WERI-Rb-1 (cell line): ENCODE data around the gene TFRC.

Experiments
- DNase-seq: peaks from one replicate; pipeline ENCODE4 v3.0.0-alpha.2; 2020
- H3K27ac ChIP-seq: fragments of 250-450 bp; sonication (Bioruptor Pico); 2 replicates; pipeline ENCODE4 v1.5.1; 2020; ENCODE audit warnings: mild to moderate bottlenecking, moderate library complexity
- H3K27me3 ChIP-seq: fragments of 250-450 bp; sonication (Bioruptor Pico); 2 replicates; pipeline ENCODE4 v1.5.1; 2021; ENCODE audit warnings: mild to moderate bottlenecking, low read depth, moderate library complexity; ENCODE audit not compliant: insufficient read depth, severe bottlenecking
- H3K36me3 ChIP-seq: fragments of 250-450 bp; sonication (Bioruptor Pico); 2 replicates; pipeline ENCODE4 v1.5.1; 2020; ENCODE audit warnings: mild to moderate bottlenecking, moderate library complexity
- H3K4me3 ChIP-seq: 2 replicates; pipeline ENCODE4 v1.5.1; 2011; ENCODE audit warnings: low read depth, mild to moderate bottlenecking, control low read depth, low read length
- H3K9me3 ChIP-seq: fragments of 250-450 bp; sonication (Bioruptor Pico); 2 replicates; pipeline ENCODE4 v1.5.1; 2021; ENCODE audit warnings: mild to moderate bottlenecking, moderate library complexity; ENCODE audit not compliant: severe bottlenecking
- TF ChIP-seq, protein P1 (sequence below): IDR thresholded peaks from 2 replicates; pipeline ENCODE4 v1.5.1; 2011; ENCODE audit warnings: low read depth, mild to moderate bottlenecking, control low read depth, inconsistent platforms, low read length

TFRC gene

DNA sequence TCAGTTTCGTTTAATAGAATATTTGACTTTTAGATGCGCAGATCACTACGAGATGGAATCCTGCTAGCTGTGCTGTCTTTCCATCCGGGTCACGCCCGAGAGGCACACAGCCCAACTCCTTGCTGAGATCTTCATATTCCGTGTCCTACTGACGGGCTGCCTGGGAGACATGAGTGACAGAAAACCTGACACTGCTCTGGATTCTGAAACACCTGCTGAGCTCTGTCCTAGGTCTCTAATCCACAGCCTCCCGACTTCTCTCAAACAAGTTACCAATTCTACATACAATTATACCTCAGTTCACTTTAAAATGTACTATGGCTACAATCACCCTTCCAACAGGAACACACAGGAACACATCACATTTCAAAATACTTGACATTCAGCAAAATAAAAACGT is 27.2 kb downstream of the TFRC start:
- H3K27ac ChIP-seq, result no peak overlapping the region
- peaks cover 40% of the 10 kb centered on the region for H3K36me3 ChIP-seq
- no peaks in the 10 kb centered on the region for H3K27me3 ChIP-seq
- TF ChIP-seq, protein P1, sequence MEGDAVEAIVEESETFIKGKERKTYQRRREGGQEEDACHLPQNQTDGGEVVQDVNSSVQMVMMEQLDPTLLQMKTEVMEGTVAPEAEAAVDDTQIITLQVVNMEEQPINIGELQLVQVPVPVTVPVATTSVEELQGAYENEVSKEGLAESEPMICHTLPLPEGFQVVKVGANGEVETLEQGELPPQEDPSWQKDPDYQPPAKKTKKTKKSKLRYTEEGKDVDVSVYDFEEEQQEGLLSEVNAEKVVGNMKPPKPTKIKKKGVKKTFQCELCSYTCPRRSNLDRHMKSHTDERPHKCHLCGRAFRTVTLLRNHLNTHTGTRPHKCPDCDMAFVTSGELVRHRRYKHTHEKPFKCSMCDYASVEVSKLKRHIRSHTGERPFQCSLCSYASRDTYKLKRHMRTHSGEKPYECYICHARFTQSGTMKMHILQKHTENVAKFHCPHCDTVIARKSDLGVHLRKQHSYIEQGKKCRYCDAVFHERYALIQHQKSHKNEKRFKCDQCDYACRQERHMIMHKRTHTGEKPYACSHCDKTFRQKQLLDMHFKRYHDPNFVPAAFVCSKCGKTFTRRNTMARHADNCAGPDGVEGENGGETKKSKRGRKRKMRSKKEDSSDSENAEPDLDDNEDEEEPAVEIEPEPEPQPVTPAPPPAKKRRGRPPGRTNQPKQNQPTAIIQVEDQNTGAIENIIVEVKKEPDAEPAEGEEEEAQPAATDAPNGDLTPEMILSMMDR, result no peak
- no peak for DNase-seq
- no peaks in the 10 kb centered on the region for H3K9me3 ChIP-seq
- no peak overlapping the region for H3K4me3 ChIP-seq

- no peak overlapping the region for H3K27ac ChIP-seq
- H3K36me3 ChIP-seq, result peaks cover 40% of the 10 kb centered on the region
- no peaks in the 10 kb centered on the region for H3K9me3 ChIP-seq
- no peak overlapping the region for H3K4me3 ChIP-seq
- H3K27me3 ChIP-seq, result no peaks in the 10 kb centered on the region
- no peak for DNase-seq
- TF ChIP-seq, protein P1, result no peak
These were observed 28.4 kb downstream of the TFRC start for GRCh38 chr3:196053487-196053886.

- Histone ChIP-seq H3K36me3 (peaks cover 30% of the 10 kb centered on the region), H3K4me3 (no peak overlapping the region)
- no peak for DNase-seq
These were observed 30.4 kb downstream of the TFRC start for GRCh38 chr3:196051282-196052076.

DNA sequence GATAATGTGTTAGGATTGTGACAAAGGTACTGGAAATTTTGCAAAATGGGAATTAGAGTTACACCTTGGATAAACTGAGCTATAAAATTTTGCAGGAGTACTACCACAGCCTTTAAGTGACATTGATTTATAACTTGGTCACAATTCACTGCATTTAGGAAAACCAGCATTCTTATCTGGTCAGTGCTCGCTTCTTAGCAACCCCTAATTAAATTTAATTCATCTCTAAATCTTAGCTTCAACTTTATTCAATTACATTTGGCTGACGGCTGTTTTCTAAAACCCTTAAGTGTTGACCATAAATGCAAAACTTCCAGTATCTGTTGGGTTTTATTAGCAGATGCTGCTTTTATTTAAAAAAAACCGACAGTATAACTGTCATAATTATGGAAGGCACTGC is 31.3 kb downstream of the TFRC start:
- TF ChIP-seq, protein P1, result no peak
- H3K9me3 ChIP-seq, result no peaks in the 10 kb centered on the region
- H3K4me3 ChIP-seq, result no peak overlapping the region
- no peak for DNase-seq
- H3K36me3 ChIP-seq, result peaks cover 26% of the 10 kb centered on the region
- no peaks in the 10 kb centered on the region for H3K27me3 ChIP-seq
- H3K27ac ChIP-seq, result no peak overlapping the region

More at GRCh38 chr3:196051282-196052076, 30.4 kb downstream of the TFRC start:
- Histone ChIP-seq H3K27ac (no peak overlapping the region), H3K9me3 (no peaks in the 10 kb centered on the region), H3K27me3 (no peaks in the 10 kb centered on the region)
- TF ChIP-seq, protein P1, result no peak

- Histone ChIP-seq H3K27ac (no peak overlapping the region), H3K9me3 (no peaks in the 10 kb centered on the region), H3K27me3 (no peaks in the 10 kb centered on the region), H3K4me3 (no peak overlapping the region), H3K36me3 (peaks cover 19% of the 10 kb centered on the region)
- TF ChIP-seq, protein P1, result no peak
- DNase-seq, result no peak
These were observed 32.2 kb downstream of the TFRC start for GRCh38 chr3:196049653-196050052.
